MM.1S (cell line): ENCODE data around the gene MAFF.

Experiments used
- EZH2 ChIP-seq: fragments of 300-600 bp; sonication (generic); optimal IDR thresholded peaks from 2 replicates; pipeline ENCODE3; 2017; ENCODE audit warnings: low read depth, mild to moderate bottlenecking, antibody characterized with exemption, low read length, mixed read lengths
- EZH2phosphoT487 ChIP-seq: fragments of 300-600 bp; sonication (generic); IDR thresholded peaks from 2 replicates; pipeline ENCODE4 v1.6.1; 2018; ENCODE audit warnings: antibody characterized with exemption, low read length
- TF ChIP-seq, protein P1 (sequence below): fragments of 300-600 bp; sonication (generic); IDR thresholded peaks from 2 replicates; pipeline ENCODE4 v1.5.1; 2016; ENCODE audit warnings: antibody characterized with exemption, low read length, mixed read lengths

DNA sequence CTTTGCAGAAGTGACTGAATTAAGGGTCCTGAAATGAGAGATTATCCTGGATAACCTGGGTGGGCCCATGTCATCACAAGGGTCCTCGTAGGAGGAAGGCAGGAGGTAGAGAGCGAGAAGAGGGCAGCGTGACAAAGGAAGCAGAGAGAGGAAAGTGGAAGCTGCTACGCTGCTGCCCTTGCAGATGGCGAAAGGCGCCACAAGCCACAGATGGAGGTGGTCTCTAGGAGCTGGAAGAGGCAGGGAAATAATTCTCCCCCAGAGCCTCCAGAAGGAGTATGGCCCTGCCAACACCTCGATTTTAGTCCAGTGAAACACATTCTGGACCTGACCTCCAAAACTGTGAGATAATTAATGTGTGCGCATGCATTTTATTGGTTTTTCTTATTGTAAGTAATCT lies 57.6 kb downstream of the MAFF start:
- TF ChIP-seq, protein P1, sequence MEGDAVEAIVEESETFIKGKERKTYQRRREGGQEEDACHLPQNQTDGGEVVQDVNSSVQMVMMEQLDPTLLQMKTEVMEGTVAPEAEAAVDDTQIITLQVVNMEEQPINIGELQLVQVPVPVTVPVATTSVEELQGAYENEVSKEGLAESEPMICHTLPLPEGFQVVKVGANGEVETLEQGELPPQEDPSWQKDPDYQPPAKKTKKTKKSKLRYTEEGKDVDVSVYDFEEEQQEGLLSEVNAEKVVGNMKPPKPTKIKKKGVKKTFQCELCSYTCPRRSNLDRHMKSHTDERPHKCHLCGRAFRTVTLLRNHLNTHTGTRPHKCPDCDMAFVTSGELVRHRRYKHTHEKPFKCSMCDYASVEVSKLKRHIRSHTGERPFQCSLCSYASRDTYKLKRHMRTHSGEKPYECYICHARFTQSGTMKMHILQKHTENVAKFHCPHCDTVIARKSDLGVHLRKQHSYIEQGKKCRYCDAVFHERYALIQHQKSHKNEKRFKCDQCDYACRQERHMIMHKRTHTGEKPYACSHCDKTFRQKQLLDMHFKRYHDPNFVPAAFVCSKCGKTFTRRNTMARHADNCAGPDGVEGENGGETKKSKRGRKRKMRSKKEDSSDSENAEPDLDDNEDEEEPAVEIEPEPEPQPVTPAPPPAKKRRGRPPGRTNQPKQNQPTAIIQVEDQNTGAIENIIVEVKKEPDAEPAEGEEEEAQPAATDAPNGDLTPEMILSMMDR = no peak
- TF ChIP-seq EZH2phosphoT487 = no peak
- no peak for TF ChIP-seq EZH2
